ENCODE measurements around the gene DSCAM. TPM values are rescaled to one million over a fixed set of nuclear protein-coding genes. Genes with fewer than 3 reads are reported as not detected.

The DSCAM gene
- total and polyA plus RNA-seq, 10 of the 15 experiments (the other 5 are each of a cell fraction or from before 2014, with no cell fraction given) = not detected

- TF ChIP-seq HSF1 (IDR thresholded peaks at IDR 0.05; ENCODE audit: low read depth, low read length) = no peak
- no peak for TF ChIP-seq BRCA1 (IDR thresholded peaks at IDR 0.05; ENCODE audit: low read depth, low read length)
Measured at GRCh38 chr21:40481764-40482163, 365.2 kb downstream of the DSCAM start (continued).

- Histone ChIP-seq H3K4me1 (ENCODE audit: control insufficient read depth, insufficient read depth, low read length) (no peaks in the 10 kb centered on the region), H3K4me2 (ENCODE audit: control insufficient read depth, insufficient read depth) (no peak overlapping the region), H3K27me3 (replicated peaks in 1 of 2; ENCODE audit: control insufficient read depth in 2 of 2, insufficient read depth in 2 of 2, low read length in 1 of 2) (no peaks in the 10 kb centered on the region), H3K4me3 (no peak overlapping the region), H2AFZ (ENCODE audit: control insufficient read depth, low read depth, low read length) (no peak overlapping the region), H3K9me3 (replicated peaks; ENCODE audit: control insufficient read depth, insufficient read depth, low read length) (no peaks in the 10 kb centered on the region; the same call in 2 of the 3 replicates), H3K36me3 (ENCODE audit: control insufficient read depth in 2 of 2, insufficient read depth in 2 of 2, low read length in 1 of 2) (no peaks in the 10 kb centered on the region), H3K9ac (ENCODE audit: control insufficient read depth, insufficient read depth, low read length) (no peak overlapping the region), H3K27ac (ENCODE audit: control insufficient read depth, insufficient read depth) (no peak overlapping the region), H3K79me2 (ENCODE audit: control insufficient read depth, insufficient read depth, low read length) (no peaks in the 10 kb centered on the region), H4K20me1 (ENCODE audit: control insufficient read depth, insufficient read depth) (no peaks in the 10 kb centered on the region)
- 60% methylated on average over 15 of the region's 15 CpGs for WGBS (ENCODE audit: insufficient coverage, insufficient replicate concordance, low lambda C conversion rate, missing lambda C conversion rate)
- BruUV-seq (replicated peaks) = no TSS peak
- no peak for FAIRE-seq
- ChIA-PET SMC1A (ENCODE audit: uncharacterized antibody, unreplicated experiment) (no interaction called here), RAD21 (ENCODE audit: unreplicated experiment) (no interaction called here), POLR2A (no interaction called here), CTCF (no interaction called here)
- no peak for ATAC-seq
- in situ Hi-C loops (cut with MboI) = no loop called here
- intact Hi-C loops (cut with micrococcal nuclease; ENCODE audit: unreplicated experiment) = no loop called here
- DNase-seq (ENCODE audit: low read depth, low spot score) = no peak
- TF ChIP-seq ATF3 (IDR thresholded peaks at IDR 0.05; ENCODE audit: borderline replicate concordance, extremely low read depth, low read depth, low read length) (no peak), MEF2B (IDR thresholded peaks at IDR 0.05; ENCODE audit: partially characterized antibody, poor library complexity, severe bottlenecking) (no peak), KLF5 (IDR thresholded peaks at IDR 0.05; ENCODE audit: partially characterized antibody) (no peak), ATF7 (IDR thresholded peaks at IDR 0.05; ENCODE audit: low read depth) (no peak), SRF (IDR thresholded peaks at IDR 0.05; ENCODE audit: low read depth in 2 of 2, low read length in 2 of 2) (no peak), CREM (IDR thresholded peaks at IDR 0.05; ENCODE audit: low read depth) (no peak)
Measured at GRCh38 chr21:40474513-40474912, 372.4 kb downstream of the DSCAM start.

Measured in GM12878 (cell line).